HG03108 (cell line): ENCODE results near the gene PHACTR2.

ENCODE experiments used
- ATAC-seq: cut with Tn5 transposase; IDR thresholded peaks from one replicate; pipeline ENCODE4 v1.9.1; 2021; ENCODE audit warnings: moderate library complexity; ENCODE audit not compliant: unreplicated experiment

PHACTR2 gene

GRCh38 chr6:143803769-143804568 is 126.2 kb downstream of the PHACTR2 start:
- ATAC-seq = no peak

- no peak for ATAC-seq
Measured at GRCh38 chr6:143804835-143805239, 127.1 kb downstream of the PHACTR2 start.

GRCh38 chr6:143806282-143807102 is 128.7 kb downstream of the PHACTR2 start:
- ATAC-seq = no peak

GRCh38 chr6:143807103-143807772 is 129.5 kb downstream of the PHACTR2 start:
- no peak for ATAC-seq

GRCh38 chr6:143810745-143811144 is 133.0 kb downstream of the PHACTR2 start:
- ATAC-seq = no peak

- no peak for ATAC-seq
Measured at GRCh38 chr6:143811501-143812157, 133.9 kb downstream of the PHACTR2 start.

- no peak for ATAC-seq
Measured at GRCh38 chr6:143817621-143818020, 139.9 kb downstream of the PHACTR2 start.

- no peak for ATAC-seq
Measured at GRCh38 chr6:143821359-143821758, 143.6 kb downstream of the PHACTR2 start.

- ATAC-seq = no peak
Measured at GRCh38 chr6:143822584-143823024, 144.8 kb downstream of the PHACTR2 start.

GRCh38 chr6:143823548-143823947 is 145.8 kb downstream of the PHACTR2 start:
- no peak for ATAC-seq

GRCh38 chr6:143828572-143828971 is 150.8 kb downstream of the PHACTR2 start:
- ATAC-seq = no peak

- ATAC-seq = no peak
Measured at GRCh38 chr6:143836150-143836549, 158.4 kb downstream of the PHACTR2 start.

- no peak for ATAC-seq
Measured at GRCh38 chr6:143838395-143838794, 160.6 kb downstream of the PHACTR2 start.

- ATAC-seq = no peak
Measured at GRCh38 chr6:143839196-143839595, 161.4 kb downstream of the PHACTR2 start.

- no peak for ATAC-seq
Measured at GRCh38 chr6:143840595-143841265, 163.0 kb downstream of the PHACTR2 start.

GRCh38 chr6:143842461-143842901 is 164.7 kb downstream of the PHACTR2 start:
- no peak for ATAC-seq

GRCh38 chr6:143842902-143843676 is 165.3 kb downstream of the PHACTR2 start, which contains the start of gene LTV1:
Gene LTV1 (plus strand): TSS chr6:143843338. CDS start chr6:143843478, 140 bp downstream.
- ATAC-seq = peak; percentile 100

GRCh38 chr6:143843677-143843999 is 165.9 kb downstream of the PHACTR2 start:
- no peak for ATAC-seq

GRCh38 chr6:143844006-143844405 is 166.2 kb downstream of the PHACTR2 start:
- no peak for ATAC-seq

GRCh38 chr6:143845033-143845432 is 167.3 kb downstream of the PHACTR2 start:
- no peak for ATAC-seq
